GM21515 (cell line): ENCODE measurements around the gene KRTAP4-1.
"Not testable (repeated sequence)": the region's sequence is repeated elsewhere in the genome, so short reads cannot be mapped to it uniquely, and the experiment has no call there.

ENCODE experiments used
- ATAC-seq: cut with Tn5 transposase; IDR thresholded peaks from one replicate; pipeline ENCODE4 v1.9.1; 2021; ENCODE audit not compliant: unreplicated experiment

The KRTAP4-1 gene

GRCh38 chr17:41184480-41184961 is at the start of gene KRTAP4-1:
Gene KRTAP4-1 (minus strand): TSS chr17:41184911. CDS start chr17:41184854, 57 bp downstream.
- no peak for ATAC-seq

- not testable (repeated sequence) for ATAC-seq
These were observed 47.8 kb upstream of the KRTAP4-1 start, which contains the start of gene KRTAP9-3 for GRCh38 chr17:41232399-41233105. Gene KRTAP9-3 (plus strand): TSS chr17:41232449. CDS start chr17:41232502, 53 bp downstream.

- ATAC-seq = no peak
These were observed 47.0 kb upstream of the KRTAP4-1 start for GRCh38 chr17:41231731-41232130.

GRCh38 chr17:41230094-41230493 is 45.4 kb upstream of the KRTAP4-1 start:
- ATAC-seq = no peak

- not testable (repeated sequence) for ATAC-seq
These were observed 41.9 kb upstream of the KRTAP4-1 start, which contains the start of gene KRTAP9-2 for GRCh38 chr17:41226598-41227095. Gene KRTAP9-2 (plus strand): TSS chr17:41226648. CDS start chr17:41226655, 7 bp downstream.

GRCh38 chr17:41226051-41226450 is 41.3 kb upstream of the KRTAP4-1 start:
- no peak for ATAC-seq

GRCh38 chr17:41223821-41224220 is 39.1 kb upstream of the KRTAP4-1 start:
- ATAC-seq = no peak

GRCh38 chr17:41215681-41216080 is 31.0 kb upstream of the KRTAP4-1 start:
- no peak for ATAC-seq

GRCh38 chr17:41212524-41213169 is 27.9 kb upstream of the KRTAP4-1 start:
- ATAC-seq = no peak

GRCh38 chr17:41211845-41212466 is 27.2 kb upstream of the KRTAP4-1 start:
- ATAC-seq = no peak

- no peak for ATAC-seq
These were observed 14.8 kb upstream of the KRTAP4-1 start for GRCh38 chr17:41199421-41200078.

- no peak for ATAC-seq
These were observed 11.4 kb upstream of the KRTAP4-1 start for GRCh38 chr17:41196068-41196467.

GRCh38 chr17:41190328-41190727 is 5.6 kb upstream of the KRTAP4-1 start:
- ATAC-seq = no peak

- ATAC-seq = not testable (repeated sequence)
These were observed 5.2 kb upstream of the KRTAP4-1 start, which contains the start of gene KRTAP9-1 for GRCh38 chr17:41189837-41190318. Gene KRTAP9-1 (plus strand): TSS chr17:41189887. CDS start chr17:41189887, 0 bp downstream.

- no peak for ATAC-seq
These were observed 2.2 kb upstream of the KRTAP4-1 start for GRCh38 chr17:41186872-41187271.

GRCh38 chr17:41185001-41185400 is 290 bp upstream of the KRTAP4-1 start:
- ATAC-seq = no peak

- ATAC-seq = no peak
These were observed 5.7 kb downstream of the KRTAP4-1 start for GRCh38 chr17:41178843-41179616.

GRCh38 chr17:41178341-41178740 is 6.4 kb downstream of the KRTAP4-1 start:
- ATAC-seq = no peak

GRCh38 chr17:41177727-41178271 is 6.9 kb downstream of the KRTAP4-1 start, which contains the start of gene KRTAP4-2:
Gene KRTAP4-2 (minus strand): TSS chr17:41178221. CDS start chr17:41178164, 57 bp downstream.
- ATAC-seq = no peak
